ENCODE data around the gene EPS8L2. TPM values are rescaled to one million over a fixed set of nuclear protein-coding genes. Genes with fewer than 3 reads are reported as not detected.
A peak's percentile ranks its signal among the peaks of the same experiment; 100 is the strongest.
"Not testable (repeated sequence)": the region's sequence is repeated elsewhere in the genome, so short reads cannot be mapped to it uniquely, and the experiment has no call there.

EPS8L2 gene
- total RNA-seq, 4 donors from 2014 or later, result 107 to 193 (median 140) TPM

GRCh38 chr11:737366-737765 lies 31.3 kb downstream of the EPS8L2 start:
- Histone ChIP-seq H3K27me3 (no peaks in the 10 kb centered on the region), H3K27ac (no peak overlapping the region), H3K36me3 (no peaks in the 10 kb centered on the region), H3K4me1 (peaks cover 13% of the 10 kb centered on the region), H3K9me3 (no peaks in the 10 kb centered on the region), H3K4me3 (no peak overlapping the region)
- TF ChIP-seq EP300 (IDR thresholded peaks at IDR 0.05) (no peak), POLR2AphosphoS5 (IDR thresholded peaks at IDR 0.05) (no peak), POLR2A (IDR thresholded peaks at IDR 0.05) (no peak), CTCF (IDR thresholded peaks at IDR 0.05) (no peak)
- no peak for DNase-seq (ENCODE audit: low spot score in 2 of 2)
- 36% methylated on average over 11 of the region's 11 CpGs for WGBS

GRCh38 chr11:737899-738298 lies 31.9 kb downstream of the EPS8L2 start:
- H3K27ac ChIP-seq; H3K36me3 ChIP-seq; H3K27me3 ChIP-seq; H3K4me3 ChIP-seq; H3K9me3 ChIP-seq; DNase-seq (ENCODE audit: low spot score in 2 of 2): not testable (repeated sequence)
- peaks cover 13% of the 10 kb centered on the region for H3K4me1 ChIP-seq
- WGBS, result 36% methylated on average over 10 of the region's 10 CpGs

- H3K27ac ChIP-seq, result no peak overlapping the region
- no peaks in the 10 kb centered on the region for H3K27me3 ChIP-seq
- H3K9me3 ChIP-seq, result no peaks in the 10 kb centered on the region
- peaks cover 22% of the 10 kb centered on the region for H3K4me1 ChIP-seq
- H3K4me3 ChIP-seq, result no peak overlapping the region
- no peaks in the 10 kb centered on the region for H3K36me3 ChIP-seq
- 91% methylated on average over 3 of the region's 3 CpGs for WGBS
- no peak for DNase-seq (ENCODE audit: low spot score in 2 of 2)
- TF ChIP-seq POLR2AphosphoS5 (IDR thresholded peaks at IDR 0.05), result no peak
- TF ChIP-seq EP300 (IDR thresholded peaks at IDR 0.05), result no peak
Measured at GRCh38 chr11:742156-742546, 36.1 kb downstream of the EPS8L2 start.

- TF ChIP-seq POLR2AphosphoS5 (IDR thresholded peaks at IDR 0.05), result no peak
- TF ChIP-seq POLR2A (IDR thresholded peaks at IDR 0.05), result no peak
- TF ChIP-seq EP300 (IDR thresholded peaks at IDR 0.05), result no peak
- TF ChIP-seq CTCF (IDR thresholded peaks at IDR 0.05), result no peak
- Histone ChIP-seq H3K4me1 (peaks cover 17% of the 10 kb centered on the region), H3K27me3 (no peaks in the 10 kb centered on the region), H3K9me3 (no peaks in the 10 kb centered on the region), H3K4me3 (no peak overlapping the region), H3K27ac (no peak overlapping the region), H3K36me3 (no peaks in the 10 kb centered on the region)
- no peak for DNase-seq (ENCODE audit: low spot score in 2 of 2)
- 95% methylated on average over 4 of the region's 4 CpGs for WGBS
Measured at GRCh38 chr11:742571-743201, 36.7 kb downstream of the EPS8L2 start.

GRCh38 chr11:745428-745827 lies 39.4 kb downstream of the EPS8L2 start:
- no peak for DNase-seq (ENCODE audit: low spot score in 2 of 2)
- no peaks in the 10 kb centered on the region for H3K27me3 ChIP-seq
- no peaks in the 10 kb centered on the region for H3K36me3 ChIP-seq
- H3K27ac ChIP-seq, result no peak overlapping the region
- H3K9me3 ChIP-seq, result no peaks in the 10 kb centered on the region
- TF ChIP-seq CTCF (IDR thresholded peaks at IDR 0.05) (no peak), POLR2AphosphoS5 (IDR thresholded peaks at IDR 0.05) (no peak), POLR2A (IDR thresholded peaks at IDR 0.05) (no peak), EP300 (IDR thresholded peaks at IDR 0.05) (no peak)
- WGBS, result 29% methylated on average over 1 of the region's 1 CpG
- H3K4me3 ChIP-seq, result no peak overlapping the region
- peaks cover 33% of the 10 kb centered on the region for H3K4me1 ChIP-seq

GRCh38 chr11:746289-747157 lies 40.5 kb downstream of the EPS8L2 start:
- no peak for DNase-seq (ENCODE audit: low spot score in 2 of 2)
- Histone ChIP-seq H3K9me3 (no peaks in the 10 kb centered on the region), H3K27ac (peak overlapping the region; percentile 88), H3K4me1 (peaks cover 33% of the 10 kb centered on the region), H3K36me3 (no peaks in the 10 kb centered on the region), H3K27me3 (no peaks in the 10 kb centered on the region), H3K4me3 (peak overlapping the region; percentile 100)
- 32% methylated on average over 37 of the region's 46 CpGs for WGBS
- no peak for TF ChIP-seq POLR2A (IDR thresholded peaks at IDR 0.05)
- TF ChIP-seq POLR2AphosphoS5 (IDR thresholded peaks at IDR 0.05), result no peak
- no peak for TF ChIP-seq EP300 (IDR thresholded peaks at IDR 0.05)
- TF ChIP-seq CTCF (IDR thresholded peaks at IDR 0.05), result no peak

All from suprapubic skin (tissue), 4 donors.